Transverse colon (tissue), 4 donors: ENCODE measurements around the gene KRTAP4-4. TPM values are rescaled to one million over a fixed set of nuclear protein-coding genes. Genes with fewer than 3 reads are reported as not detected.
"Not testable (repeated sequence)": the region's sequence is repeated elsewhere in the genome, so short reads cannot be mapped to it uniquely, and the experiment has no call there.

Source experiments
- DNase-seq: peaks from one replicate; pipeline ENCODE4 v3.0.0-alpha.2; 2019
- H3K27ac ChIP-seq, 4 donors: fragments of 200-600 bp; sonication (generic); 2 replicates each; pipeline ENCODE4 v1.5.1; 2016 to 2018; ENCODE audit warnings: inconsistent platforms in 4 of 4
- H3K27me3 ChIP-seq: fragments of 200-600 bp; sonication (generic); 2 replicates; pipeline ENCODE4 v1.5.1; 2017; ENCODE audit warnings: inconsistent platforms
- H3K36me3 ChIP-seq, 4 donors: fragments of 200-600 bp; sonication (generic); 2 replicates each; pipeline ENCODE4 v1.5.1; 2017 to 2019; ENCODE audit warnings: inconsistent platforms in 4 of 4
- H3K4me1 ChIP-seq, 4 donors: fragments of 200-600 bp; sonication (generic); 2 replicates each; pipeline ENCODE4 v1.5.1; 2017 to 2020; ENCODE audit warnings: inconsistent platforms in 4 of 4
- H3K4me3 ChIP-seq, 4 donors: fragments of 200-600 bp; sonication (generic); 1 replicate in 1 of 4; 2 replicates in 3 of 4; pipeline versions ENCODE4 v1.5.1 to v1.6.1; 2017 to 2019; ENCODE audit warnings: inconsistent platforms in 4 of 4
- H3K9me3 ChIP-seq, 2 donors: fragments of 200-600 bp; sonication (generic); 2 replicates each; pipeline ENCODE4 v1.5.1; 2017 to 2019; ENCODE audit warnings: inconsistent platforms in 2 of 2
- EP300 ChIP-seq: sonication (generic); formaldehyde crosslinking; IDR thresholded peaks from one replicate; pipeline ENCODE4 v1.6.1; 2017; ENCODE audit warnings: antibody characterized with exemption, low read depth
- POLR2A ChIP-seq: fragments of 450-650 bp; IDR thresholded peaks from one replicate; pipeline ENCODE4 v1.6.1; 2016; ENCODE audit warnings: antibody characterized with exemption, mild to moderate bottlenecking, moderate library complexity
- POLR2AphosphoS5 ChIP-seq, 3 donors: sonication (generic); formaldehyde crosslinking; IDR thresholded peaks; one replicate each; pipeline ENCODE4 v1.6.1; 2016; ENCODE audit warnings: antibody characterized with exemption in 3 of 3
- whole genome bisulfite sequencing, 2 donors: methylation state at CpG; one replicate each; pipeline ENCODE4 v1.1.5; 2018; ENCODE audit warnings: low coverage in 1 of 2; 5-methylcytosine and 5-hydroxymethylcytosine counted together
- in situ Hi-C, 4 donors: fragments of 200-750 bp; cut with MboI; loops; one replicate each; pipeline versions ENCODE4 v1.15.0 to v1.15.1; 2017; ENCODE audit warnings: low sequenced_read_pairs in 3 of 4, low pct_ligation_motif_present in 1 of 4, low pct_unique_long_range_greater_than_20kb in 1 of 4
- intact Hi-C: fragments of 100-400 bp; cut with DNase I; formaldehyde crosslinking; loops from one replicate; pipeline ENCODE4 v1.15.1; 2023; ENCODE audit warnings: low total_unique reads
- total RNA-seq, 4 donors: library from RNA; depleted of rRNA; stranded (reverse); fragments of >200 nt; gene quantifications; one replicate each; pipeline ENCODE4 v1.1.0, GENCODE V29; 2016
- TF ChIP-seq, protein P1 (sequence below), 5 experiments: fragments of 200-600 bp in 3 of 5; fragments of 450-650 bp in 2 of 5; sonication (generic) in 3 of 5; IDR thresholded peaks; 1 replicate in 2 of 5; 2 replicates in 3 of 5; pipeline ENCODE4 v1.5.1; 2016 to 2017; ENCODE audit warnings: antibody characterized with exemption in 5 of 5, inconsistent platforms in 3 of 5, mild to moderate bottlenecking in 2 of 5, moderate library complexity in 1 of 5

Gene KRTAP4-4
- not detected for total RNA-seq

DNA sequence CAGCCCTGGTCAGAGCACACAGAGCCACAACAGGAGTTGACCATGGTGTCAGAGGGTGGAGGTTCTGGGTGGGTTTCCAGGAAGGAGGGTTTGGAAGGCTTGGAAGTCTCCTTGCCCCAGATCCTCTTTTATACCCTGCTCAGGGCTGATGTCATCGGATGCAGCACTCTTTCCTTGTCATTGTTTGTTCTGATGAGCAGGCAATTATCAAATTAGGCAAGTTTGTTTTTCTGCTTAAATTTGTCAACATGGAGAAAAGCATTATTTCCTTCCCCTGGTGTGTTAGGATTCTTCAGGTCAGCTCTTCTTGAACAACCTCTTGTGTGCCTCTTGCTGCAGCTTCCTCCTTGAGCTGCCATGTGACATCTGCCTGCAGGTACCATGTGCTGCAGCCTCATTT is at the start of gene KRTAP4-4:
Gene KRTAP4-4, minus strand, starts transcription at position 101 of the 400 bp plus-strand sequence. Its CDS starts 57 bp downstream, at position 44.
- peaks cover 14% of the 10 kb centered on the region for H3K27me3 ChIP-seq
- 100% methylated on average over 1 of the region's 1 CpG; no CpG with 5 or more reads in 1 of the 2 donors for WGBS, 2 donors

DNA sequence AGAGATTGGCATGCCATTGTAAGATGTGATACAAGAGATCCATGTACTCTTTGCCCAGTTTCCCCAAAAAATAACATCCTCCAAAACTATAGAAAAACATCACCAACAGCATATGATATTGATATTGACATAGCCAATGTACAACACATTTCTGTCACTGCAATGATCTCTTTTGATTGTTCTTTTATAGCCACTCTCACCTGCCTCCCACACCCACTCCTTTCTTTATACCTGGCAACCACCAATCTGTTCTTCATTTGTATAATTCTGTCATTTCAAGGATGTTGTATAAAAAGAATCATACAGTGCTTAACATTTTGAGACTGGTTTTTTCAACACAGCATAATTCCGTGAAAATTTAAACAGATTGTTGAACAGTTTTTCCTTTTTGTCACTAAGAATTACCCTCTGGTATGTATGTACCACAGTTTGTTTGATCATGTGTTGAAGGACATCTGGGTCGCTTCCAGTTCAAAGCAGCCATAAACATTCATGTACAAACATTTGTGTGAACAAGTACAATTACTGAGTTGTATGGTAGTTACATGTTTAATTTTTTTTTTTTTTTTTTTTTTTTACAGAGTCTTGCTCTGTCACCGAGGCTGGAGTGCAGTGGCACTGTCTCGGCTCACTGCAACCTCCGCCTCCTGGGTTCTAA is 39.0 kb upstream of the KRTAP4-4 start:
- intact Hi-C loops (no loop called here), in situ Hi-C loops (no loop called here)
- peak; percentile 20 for DNase-seq
- no peaks in the 10 kb centered on the region for H3K9me3 ChIP-seq
- no peak overlapping the region for H3K4me3 ChIP-seq
- WGBS, 2 donors, result 25 to 39% methylated on average over 2 to 5 of the region's 5 CpGs
- no peak for TF ChIP-seq EP300
- peak in 1 of 3 donors; percentile 7 for TF ChIP-seq POLR2AphosphoS5 (IDR thresholded peaks at IDR 0.05)
- H3K4me1 ChIP-seq, result peaks cover 0 to 10% (median 4%) of the 10 kb centered on the region in 4 donors
- H3K27ac ChIP-seq, result peak overlapping the region in 3 of 4 donors; percentile 1 to 41 (median 36)
- no peaks in the 10 kb centered on the region for H3K36me3 ChIP-seq
- H3K27me3 ChIP-seq, result no peaks in the 10 kb centered on the region

More for the DNA sequence above, at the start of gene KRTAP4-4:
- TF ChIP-seq POLR2AphosphoS5 (IDR thresholded peaks at IDR 0.05) (no peak), EP300 (no peak), POLR2A (no peak)
- TF ChIP-seq, protein P1, sequence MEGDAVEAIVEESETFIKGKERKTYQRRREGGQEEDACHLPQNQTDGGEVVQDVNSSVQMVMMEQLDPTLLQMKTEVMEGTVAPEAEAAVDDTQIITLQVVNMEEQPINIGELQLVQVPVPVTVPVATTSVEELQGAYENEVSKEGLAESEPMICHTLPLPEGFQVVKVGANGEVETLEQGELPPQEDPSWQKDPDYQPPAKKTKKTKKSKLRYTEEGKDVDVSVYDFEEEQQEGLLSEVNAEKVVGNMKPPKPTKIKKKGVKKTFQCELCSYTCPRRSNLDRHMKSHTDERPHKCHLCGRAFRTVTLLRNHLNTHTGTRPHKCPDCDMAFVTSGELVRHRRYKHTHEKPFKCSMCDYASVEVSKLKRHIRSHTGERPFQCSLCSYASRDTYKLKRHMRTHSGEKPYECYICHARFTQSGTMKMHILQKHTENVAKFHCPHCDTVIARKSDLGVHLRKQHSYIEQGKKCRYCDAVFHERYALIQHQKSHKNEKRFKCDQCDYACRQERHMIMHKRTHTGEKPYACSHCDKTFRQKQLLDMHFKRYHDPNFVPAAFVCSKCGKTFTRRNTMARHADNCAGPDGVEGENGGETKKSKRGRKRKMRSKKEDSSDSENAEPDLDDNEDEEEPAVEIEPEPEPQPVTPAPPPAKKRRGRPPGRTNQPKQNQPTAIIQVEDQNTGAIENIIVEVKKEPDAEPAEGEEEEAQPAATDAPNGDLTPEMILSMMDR (IDR thresholded peaks at IDR 0.05), result no peak
- DNase-seq, result no peak
- intact Hi-C loops, result no loop called here
- Histone ChIP-seq H3K27ac (no peak within 1 kb of the TSS), H3K36me3 (no peaks in the 10 kb centered on the region), H3K4me1 (no peaks in the 10 kb centered on the region), H3K4me3 (no peak within 1 kb of the TSS), H3K9me3 (no peaks in the 10 kb centered on the region)
- in situ Hi-C loops, result no loop called here

DNA sequence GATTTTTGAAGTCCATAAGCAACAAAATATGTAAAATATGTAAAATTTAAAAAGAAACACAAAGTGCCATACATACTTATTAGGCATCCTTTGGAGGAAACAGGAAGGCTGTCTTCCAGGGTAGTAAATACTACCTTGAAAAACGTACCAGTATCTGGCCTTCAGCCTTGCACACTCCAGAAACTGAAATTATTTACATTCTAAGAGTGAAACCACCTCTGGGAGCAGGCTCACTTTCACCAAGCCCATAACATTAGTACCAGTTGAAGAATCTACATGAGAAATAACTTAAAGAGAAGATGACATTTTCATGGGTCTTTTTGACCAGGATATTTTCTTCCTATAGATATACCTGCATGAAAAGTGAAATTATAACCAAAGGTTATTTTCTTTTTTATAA is 35.5 kb upstream of the KRTAP4-4 start:
- no peaks in the 10 kb centered on the region for H3K27me3 ChIP-seq
- no peaks in the 10 kb centered on the region for H3K36me3 ChIP-seq
- H3K4me1 ChIP-seq, result peaks cover 0 to 10% (median 4%) of the 10 kb centered on the region in 4 donors
- no peak for DNase-seq
- H3K9me3 ChIP-seq, result no peaks in the 10 kb centered on the region
- H3K4me3 ChIP-seq, result no peak overlapping the region
- intact Hi-C loops, result no loop called here
- 23 to 33% methylated on average over 1 of the region's 1 CpG for WGBS, 2 donors
- in situ Hi-C loops, result no loop called here
- H3K27ac ChIP-seq, result no peak overlapping the region
- TF ChIP-seq EP300, result no peak
- TF ChIP-seq, protein P1 (IDR thresholded peaks at IDR 0.05), result no peak
- TF ChIP-seq POLR2A, result no peak
- no peak for TF ChIP-seq POLR2AphosphoS5 (IDR thresholded peaks at IDR 0.05)

DNA sequence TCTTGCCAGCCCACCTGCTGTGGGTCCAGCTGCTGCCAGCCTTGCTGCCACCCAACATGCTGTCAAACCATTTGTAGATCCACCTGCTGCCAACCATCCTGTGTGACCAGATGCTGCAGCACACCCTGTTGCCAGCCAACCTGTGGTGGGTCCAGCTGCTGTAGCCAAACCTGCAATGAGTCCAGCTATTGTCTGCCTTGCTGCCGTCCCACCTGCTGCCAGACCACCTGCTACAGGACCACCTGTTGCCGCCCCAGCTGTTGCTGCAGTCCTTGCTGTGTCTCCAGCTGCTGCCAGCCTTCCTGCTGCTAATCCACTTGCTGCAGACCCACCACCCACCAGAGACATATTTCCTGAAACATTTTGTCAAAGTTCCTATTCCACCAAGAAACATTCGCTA is 29.8 kb upstream of the KRTAP4-4 start:
- no peak overlapping the region for H3K4me3 ChIP-seq
- TF ChIP-seq, protein P1 (IDR thresholded peaks at IDR 0.05), result no peak
- no peak for TF ChIP-seq EP300
- no peak for TF ChIP-seq POLR2A
- TF ChIP-seq POLR2AphosphoS5 (IDR thresholded peaks at IDR 0.05), result no peak
- intact Hi-C loops (no loop called here), in situ Hi-C loops (no loop called here)
- no peaks in the 10 kb centered on the region for H3K4me1 ChIP-seq
- 90 to 94% methylated on average over 3 of the region's 3 CpGs for WGBS, 2 donors
- no peaks in the 10 kb centered on the region for H3K9me3 ChIP-seq
- no peaks in the 10 kb centered on the region for H3K36me3 ChIP-seq
- DNase-seq, result no peak
- peaks cover 7% of the 10 kb centered on the region for H3K27me3 ChIP-seq
- no peak overlapping the region for H3K27ac ChIP-seq

DNA sequence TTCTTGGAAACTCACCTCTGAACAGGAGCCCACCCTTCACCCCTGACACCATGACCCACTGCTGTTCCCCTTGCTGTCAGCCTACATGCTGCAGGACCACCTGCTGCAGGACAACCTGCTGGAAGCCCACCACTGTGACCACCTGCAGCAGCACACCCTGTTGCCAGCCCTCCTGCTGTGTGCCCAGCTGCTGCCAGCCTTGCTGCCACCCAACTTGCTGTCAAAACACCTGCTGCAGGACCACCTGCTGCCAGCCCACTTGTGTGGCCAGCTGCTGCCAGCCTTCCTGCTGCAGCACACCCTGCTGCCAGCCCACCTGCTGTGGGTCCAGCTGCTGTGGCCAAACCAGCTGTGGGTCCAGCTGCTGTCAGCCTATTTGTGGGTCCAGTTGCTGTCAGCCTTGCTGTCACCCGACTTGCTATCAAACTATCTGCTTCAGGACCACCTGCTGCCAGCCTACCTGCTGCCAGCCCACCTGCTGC is 29.3 kb upstream of the KRTAP4-4 start, which contains the start of gene KRTAP9-1:
Gene KRTAP9-1, plus strand, starts transcription at position 51 of the 482 bp plus-strand sequence. Its CDS starts 0 bp downstream, at position 51.
- in situ Hi-C loops, intact Hi-C loops, H3K36me3 ChIP-seq, DNase-seq, H3K27ac ChIP-seq, H3K4me3 ChIP-seq, H3K9me3 ChIP-seq, H3K4me1 ChIP-seq, H3K27me3 ChIP-seq: not testable (repeated sequence)
- no CpG with 5 or more reads among the region's 1 CpG for WGBS, 2 donors
